SK-N-MC (cell line): ENCODE data around the gene SMURF1.
A peak's percentile ranks its signal among the peaks of the same experiment; 100 is the strongest.

Experiments used
- DNase-seq: peaks from one replicate; pipeline ENCODE4 v3.0.0-alpha.2; 2011; ENCODE audit warnings: low read depth, low spot score
- H3K27ac ChIP-seq: fragments of 200-600 bp; sonication (generic); 2 replicates; pipeline ENCODE4 v1.5.1; 2016; ENCODE audit warnings: mixed run types
- H3K36me3 ChIP-seq: fragments of 200-600 bp; sonication (generic); 2 replicates; pipeline ENCODE4 v1.6.1; 2017; ENCODE audit warnings: antibody characterized with exemption, low read length, mixed read lengths; ENCODE audit not compliant: insufficient read depth
- H3K4me3 ChIP-seq: fragments of 200-600 bp; sonication (generic); 2 replicates; pipeline ENCODE4 v1.5.1; 2016
- H3K9ac ChIP-seq: fragments of 200-600 bp; sonication (generic); 2 replicates; pipeline ENCODE4 v1.8.0; 2017; ENCODE audit warnings: mixed run types, mixed read lengths; ENCODE audit not compliant: insufficient read length
- H3K9me3 ChIP-seq: fragments of 200-600 bp; sonication (generic); 2 replicates; pipeline ENCODE4 v1.6.1; 2017; ENCODE audit warnings: low read depth, mild to moderate bottlenecking, antibody characterized with exemption, low read length, moderate library complexity, mixed read lengths
- EZH2 ChIP-seq: fragments of 200-600 bp; sonication (generic); IDR thresholded peaks from one replicate; pipeline ENCODE4 v1.6.1; 2017; ENCODE audit warnings: antibody characterized with exemption
- FOXP2 ChIP-seq: optimal IDR thresholded peaks from 2 replicates; pipeline ENCODE3; 2011; ENCODE audit warnings: mild to moderate bottlenecking, moderate library complexity; ENCODE audit not compliant: insufficient read depth; ENCODE audit errors: extremely low read length, control extremely low read depth
- POLR2AphosphoS5 ChIP-seq: IDR thresholded peaks from 2 replicates; pipeline ENCODE4 v1.6.1; 2012; ENCODE audit warnings: mild to moderate bottlenecking, low read depth, low read length, borderline replicate concordance

The SMURF1 gene

DNA sequence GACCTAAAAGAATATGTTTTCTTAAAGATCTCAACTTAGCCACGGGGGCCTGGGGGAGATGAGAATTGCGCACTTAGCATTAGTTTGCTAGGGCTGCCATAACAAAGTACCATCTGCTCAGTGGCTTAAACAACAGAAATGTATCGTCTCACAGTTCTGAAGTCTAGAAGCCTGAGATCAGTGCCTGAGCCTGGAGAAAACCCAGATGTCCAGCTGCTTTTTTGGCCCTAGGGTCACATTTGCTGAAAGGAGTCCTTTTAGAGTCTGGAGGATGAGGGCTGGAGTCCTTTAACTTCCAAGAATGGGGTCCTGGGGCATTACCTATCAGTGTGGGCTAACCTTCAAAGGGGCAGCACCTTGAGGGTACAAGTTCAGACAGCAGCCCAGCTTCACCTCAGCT lies 48.2 kb downstream of the SMURF1 start:
- H3K36me3 ChIP-seq: peaks cover 6% of the 10 kb centered on the region; the same call in 1 of the 2 replicates
- DNase-seq: no peak
- no peaks in the 10 kb centered on the region for H3K9me3 ChIP-seq
- no peak overlapping the region for H3K4me3 ChIP-seq
- no peak overlapping the region for H3K27ac ChIP-seq
- no peak overlapping the region for H3K9ac ChIP-seq
- TF ChIP-seq FOXP2: no peak
- TF ChIP-seq POLR2AphosphoS5: no peak
- no peak for TF ChIP-seq EZH2

DNA sequence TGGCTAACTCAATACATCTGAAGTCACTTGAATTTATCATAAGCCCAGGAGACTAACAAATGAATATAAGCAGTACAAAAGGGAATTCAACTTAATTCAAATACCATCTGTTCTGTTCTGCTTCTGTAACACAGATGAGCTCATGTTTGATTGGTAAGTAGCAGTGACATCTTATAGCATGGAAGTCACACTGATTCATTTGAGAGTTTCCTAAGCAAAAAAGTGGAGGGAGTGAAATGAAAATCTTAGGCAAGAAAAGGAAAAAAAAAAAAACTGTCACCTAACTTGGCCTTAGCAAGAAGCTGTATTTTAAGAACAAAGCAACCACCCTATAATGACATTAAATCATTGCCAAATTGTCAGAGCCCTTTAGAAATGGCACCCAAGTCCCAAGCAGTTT lies 49.5 kb downstream of the SMURF1 start:
- no peaks in the 10 kb centered on the region for H3K9me3 ChIP-seq
- TF ChIP-seq FOXP2 (no peak), EZH2 (no peak), POLR2AphosphoS5 (no peak)
- DNase-seq: no peak
- no peak overlapping the region for H3K9ac ChIP-seq
- H3K27ac ChIP-seq: peak overlapping the region; percentile 18; the same call in 1 of the 2 replicates
- H3K36me3 ChIP-seq: no peaks in the 10 kb centered on the region; the same call in 1 of the 2 replicates
- H3K4me3 ChIP-seq: no peak overlapping the region

GRCh38 chr7:99092064-99092720 lies 51.7 kb downstream of the SMURF1 start:
- Histone ChIP-seq H3K4me3 (peak overlapping the region; percentile 63), H3K9me3 (no peaks in the 10 kb centered on the region), H3K9ac (no peak overlapping the region), H3K36me3 (no peaks in the 10 kb centered on the region; the same call in 1 of the 2 replicates), H3K27ac (peak overlapping the region; percentile 95)
- no peak for DNase-seq
- TF ChIP-seq POLR2AphosphoS5 (no peak), EZH2 (no peak), FOXP2 (no peak)

GRCh38 chr7:99090771-99091542 lies 53.0 kb downstream of the SMURF1 start:
- Histone ChIP-seq H3K9me3 (no peaks in the 10 kb centered on the region; the same call in 1 of the 2 replicates), H3K36me3 (peaks cover 6% of the 10 kb centered on the region; the same call in 1 of the 2 replicates), H3K27ac (peak overlapping the region; percentile 95), H3K9ac (peak overlapping the region; percentile 34), H3K4me3 (peak overlapping the region; percentile 63)
- TF ChIP-seq FOXP2 (peak; percentile 94), EZH2 (no peak), POLR2AphosphoS5 (no peak)
- DNase-seq: peak; percentile 78

- Histone ChIP-seq H3K27ac (peak overlapping the region; percentile 95), H3K4me3 (peak overlapping the region; percentile 63), H3K36me3 (peaks cover 6% of the 10 kb centered on the region; the same call in 1 of the 2 replicates), H3K9me3 (no peaks in the 10 kb centered on the region; the same call in 1 of the 2 replicates), H3K9ac (no peak overlapping the region)
- TF ChIP-seq FOXP2: no peak
- no peak for TF ChIP-seq EZH2
- no peak for TF ChIP-seq POLR2AphosphoS5
- DNase-seq: no peak
These were observed 53.8 kb downstream of the SMURF1 start for GRCh38 chr7:99089914-99090629.

GRCh38 chr7:99086944-99087343 lies 57.0 kb downstream of the SMURF1 start:
- no peak for TF ChIP-seq POLR2AphosphoS5
- no peak for TF ChIP-seq EZH2
- no peak for TF ChIP-seq FOXP2
- no peak overlapping the region for H3K4me3 ChIP-seq
- no peaks in the 10 kb centered on the region; the same call in 1 of the 2 replicates for H3K9me3 ChIP-seq
- DNase-seq: no peak
- H3K9ac ChIP-seq: no peak overlapping the region
- H3K27ac ChIP-seq: no peak overlapping the region
- peaks cover 6% of the 10 kb centered on the region; the same call in 1 of the 2 replicates for H3K36me3 ChIP-seq

- Histone ChIP-seq H3K9me3 (no peaks in the 10 kb centered on the region; the same call in 1 of the 2 replicates), H3K27ac (no peak overlapping the region), H3K9ac (no peak overlapping the region), H3K36me3 (peaks cover 6% of the 10 kb centered on the region; the same call in 1 of the 2 replicates), H3K4me3 (no peak overlapping the region)
- TF ChIP-seq FOXP2 (no peak), EZH2 (no peak), POLR2AphosphoS5 (no peak)
- DNase-seq: no peak
These were observed 57.4 kb downstream of the SMURF1 start for GRCh38 chr7:99086532-99086931.

- Histone ChIP-seq H3K9ac (no peak overlapping the region), H3K4me3 (peak overlapping the region; percentile 71), H3K27ac (peak overlapping the region; percentile 94), H3K36me3 (peaks cover 6% of the 10 kb centered on the region; the same call in 1 of the 2 replicates), H3K9me3 (no peaks in the 10 kb centered on the region; the same call in 1 of the 2 replicates)
- TF ChIP-seq POLR2AphosphoS5 (no peak), EZH2 (no peak), FOXP2 (no peak)
- no peak for DNase-seq
These were observed 60.2 kb downstream of the SMURF1 start for GRCh38 chr7:99083733-99084132.
